HepG2 (cell line): ENCODE measurements around the gene PIK3CD.

Experiments used
- EP300 ChIP-seq, 3 experiments: sonication (generic) in 1 of 3; formaldehyde crosslinking in 1 of 3; IDR thresholded peaks; 2 replicates each; pipeline versions ENCODE4 v1.5.1 to v1.6.1; 2011 to 2020; ENCODE audit warnings: low read depth in 2 of 3, low read length in 2 of 3, borderline replicate concordance in 1 of 3, improper control_type of control experiment in 1 of 3, mild to moderate bottlenecking in 1 of 3, missing genetic modification reagents in 1 of 3, moderate library complexity in 1 of 3
- ESRRA ChIP-seq: sonication (generic); formaldehyde crosslinking; IDR thresholded peaks from 2 replicates; pipeline ENCODE4 v1.5.1; 2020; ENCODE audit warnings: mild to moderate bottlenecking, low read depth, missing genetic modification reagents
- PAF1 ChIP-seq: IDR thresholded peaks from 2 replicates; pipeline ENCODE4 v1.6.1; 2016; ENCODE audit warnings: missing genetic modification reagents, missing compliant biosample characterization
- POLR2AphosphoS5 ChIP-seq: IDR thresholded peaks from 2 replicates; pipeline ENCODE4 v1.6.1; 2012; ENCODE audit warnings: low read depth, low read length
- TBL1XR1 ChIP-seq: fragments of 150-350 bp; IDR thresholded peaks from 2 replicates; pipeline ENCODE4 v1.6.1; 2014; ENCODE audit warnings: borderline replicate concordance, low read length; ENCODE audit not compliant: partially characterized antibody
- ZBTB33 ChIP-seq: sonication (generic); formaldehyde crosslinking; IDR thresholded peaks from 2 replicates; pipeline ENCODE4 v1.4.0; 2020; ENCODE audit warnings: missing genetic modification reagents
- TF ChIP-seq, protein P1 (sequence below): sonication (generic); formaldehyde crosslinking; IDR thresholded peaks from 2 replicates; pipeline ENCODE4 v1.5.0; 2020; ENCODE audit warnings: mild to moderate bottlenecking, missing genetic modification reagents, moderate library complexity

DNA sequence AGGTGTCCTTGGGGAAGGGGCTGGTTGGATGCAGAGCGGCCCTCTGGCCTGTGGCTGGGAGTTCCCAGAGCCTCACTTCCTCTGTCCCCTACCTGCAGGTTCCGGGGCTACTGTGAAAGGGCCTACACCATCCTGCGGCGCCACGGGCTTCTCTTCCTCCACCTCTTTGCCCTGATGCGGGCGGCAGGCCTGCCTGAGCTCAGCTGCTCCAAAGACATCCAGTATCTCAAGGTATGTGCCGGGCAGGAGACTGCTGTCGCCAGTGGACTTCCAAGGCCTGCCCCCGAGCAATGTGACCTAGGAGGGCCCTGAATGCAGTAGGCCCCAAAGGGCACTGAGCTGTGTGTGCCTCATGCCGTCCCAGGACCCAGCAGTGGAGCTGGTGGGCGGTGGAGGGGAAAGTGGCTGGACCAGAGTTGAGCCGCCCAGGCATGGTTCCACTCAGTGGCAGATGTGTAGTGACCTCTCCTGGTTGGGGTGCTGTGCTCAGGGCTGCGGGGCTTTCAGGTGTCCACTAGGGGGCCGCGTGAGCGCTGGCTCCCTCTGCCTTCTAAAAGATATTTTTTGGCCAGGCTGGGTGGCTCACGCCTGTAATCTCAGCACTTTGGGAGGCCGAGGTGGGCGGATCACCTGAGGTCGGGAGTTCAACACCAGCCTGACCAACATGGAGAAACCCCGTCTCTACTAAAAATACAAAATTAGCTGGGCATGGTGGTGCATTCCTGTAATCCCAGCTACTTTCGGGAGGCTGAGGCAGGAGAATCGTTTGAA, 73.4 kb downstream of the PIK3CD start:
- no peak for TF ChIP-seq EP300 (IDR thresholded peaks at IDR 0.05; ENCODE audit: low read depth in 2 of 2, low read length in 2 of 2)
- no peak for TF ChIP-seq EP300 (CRISPR knock-in tag; IDR thresholded peaks at IDR 0.05; ENCODE audit: borderline replicate concordance)
- TF ChIP-seq, protein P1, sequence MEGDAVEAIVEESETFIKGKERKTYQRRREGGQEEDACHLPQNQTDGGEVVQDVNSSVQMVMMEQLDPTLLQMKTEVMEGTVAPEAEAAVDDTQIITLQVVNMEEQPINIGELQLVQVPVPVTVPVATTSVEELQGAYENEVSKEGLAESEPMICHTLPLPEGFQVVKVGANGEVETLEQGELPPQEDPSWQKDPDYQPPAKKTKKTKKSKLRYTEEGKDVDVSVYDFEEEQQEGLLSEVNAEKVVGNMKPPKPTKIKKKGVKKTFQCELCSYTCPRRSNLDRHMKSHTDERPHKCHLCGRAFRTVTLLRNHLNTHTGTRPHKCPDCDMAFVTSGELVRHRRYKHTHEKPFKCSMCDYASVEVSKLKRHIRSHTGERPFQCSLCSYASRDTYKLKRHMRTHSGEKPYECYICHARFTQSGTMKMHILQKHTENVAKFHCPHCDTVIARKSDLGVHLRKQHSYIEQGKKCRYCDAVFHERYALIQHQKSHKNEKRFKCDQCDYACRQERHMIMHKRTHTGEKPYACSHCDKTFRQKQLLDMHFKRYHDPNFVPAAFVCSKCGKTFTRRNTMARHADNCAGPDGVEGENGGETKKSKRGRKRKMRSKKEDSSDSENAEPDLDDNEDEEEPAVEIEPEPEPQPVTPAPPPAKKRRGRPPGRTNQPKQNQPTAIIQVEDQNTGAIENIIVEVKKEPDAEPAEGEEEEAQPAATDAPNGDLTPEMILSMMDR = peak; percentile 93
- no peak for TF ChIP-seq TBL1XR1
- TF ChIP-seq ESRRA (CRISPR knock-in tag) = no peak
- TF ChIP-seq POLR2AphosphoS5 = no peak
- TF ChIP-seq PAF1 (CRISPR knock-in tag) = no peak
- TF ChIP-seq ZBTB33 = peak; percentile 73
